Effector memory CD8-positive, alpha-beta T cell (primary cell): Measurements from ENCODE around the gene RNH1.

ENCODE experiments used
- ATAC-seq: fragments of 150-1000 bp; cut with Tn5 transposase; replicated peaks from 2 replicates; pipeline ENCODE4 v1.10.0; 2021; ENCODE audit warnings: mild to moderate bottlenecking, moderate library complexity
- DNase-seq, 3 experiments: peaks; one replicate each; pipeline ENCODE4 v3.0.0; 2021
- H3K27ac Mint-ChIP-seq, 2 donors: one replicate each; pipeline ENCODE4 v1.8.0; 2022; ENCODE audit warnings: mild to moderate bottlenecking in 2 of 2, mixed read lengths in 2 of 2, moderate library complexity in 2 of 2
- H3K27me3 Mint-ChIP-seq, 2 donors: one replicate each; pipeline ENCODE4 v1.8.0; 2022; ENCODE audit warnings: mixed read lengths in 2 of 2
- H3K36me3 Mint-ChIP-seq: one replicate; pipeline ENCODE4 v1.8.0; 2022; ENCODE audit warnings: mild to moderate bottlenecking, moderate library complexity, mixed read lengths; ENCODE audit not compliant: insufficient read depth
- H3K4me1 Mint-ChIP-seq, 2 donors: one replicate each; pipeline ENCODE4 v1.8.0; 2022; ENCODE audit warnings: low read depth in 2 of 2, mixed read lengths in 2 of 2
- H3K4me3 Mint-ChIP-seq, 2 donors: one replicate each; pipeline ENCODE4 v1.8.0; 2022; ENCODE audit warnings: mild to moderate bottlenecking in 2 of 2, mixed read lengths in 2 of 2, moderate library complexity in 2 of 2
- H3K9me3 Mint-ChIP-seq, 2 donors: one replicate each; pipeline ENCODE4 v1.8.0; 2022; ENCODE audit warnings: mixed read lengths in 2 of 2
- total RNA-seq, 9 experiments: gene quantifications; one replicate each; lab custom pipeline; 2026; lab: John Stamatoyannopoulos, UW

RNH1 gene
- total RNA-seq, result 99.3 to 173 (median 128) reads per million in 9 experiments

GRCh38 chr11:506995-507726, at the start of gene RNH1:
TSS of gene RNH1 (minus strand) at chr11:507242. CDS start at chr11:502162, 5,080 bp downstream.
- Mint-ChIP-seq H3K36me3 (peaks cover 68% of the 10 kb centered on the region), H3K9me3 (no peaks in the 10 kb centered on the region), H3K4me3 (peak within 1 kb of the TSS; percentile 95 to 98), H3K4me1 (peaks cover 11% of the 10 kb centered on the region in 2 donors), H3K27me3 (no peaks in the 10 kb centered on the region), H3K27ac (peak within 1 kb of the TSS; percentile 100)
- DNase-seq (peak; percentile 97 to 98 (median 97)), ATAC-seq (peak; percentile 68)

GRCh38 chr11:555780-556661, 49.0 kb upstream of the RNH1 start:
- no peak for DNase-seq
- ATAC-seq, result no peak
- Mint-ChIP-seq H3K9me3 (no peaks in the 10 kb centered on the region), H3K4me3 (peak overlapping the region; percentile 37 to 50), H3K4me1 (peaks cover 5 to 9% of the 10 kb centered on the region in 2 donors), H3K27ac (peak overlapping the region in 1 of 2 donors; percentile 29), H3K27me3 (no peaks in the 10 kb centered on the region), H3K36me3 (peaks cover 20% of the 10 kb centered on the region)

GRCh38 chr11:555227-555779, 48.3 kb upstream of the RNH1 start:
- Mint-ChIP-seq H3K27me3 (no peaks in the 10 kb centered on the region), H3K36me3 (peaks cover 15% of the 10 kb centered on the region), H3K4me1 (peaks cover 5 to 9% of the 10 kb centered on the region in 2 donors), H3K9me3 (no peaks in the 10 kb centered on the region), H3K4me3 (peak overlapping the region; percentile 50), H3K27ac (no peak overlapping the region)
- DNase-seq (no peak), ATAC-seq (peak; percentile 22)

DNA sequence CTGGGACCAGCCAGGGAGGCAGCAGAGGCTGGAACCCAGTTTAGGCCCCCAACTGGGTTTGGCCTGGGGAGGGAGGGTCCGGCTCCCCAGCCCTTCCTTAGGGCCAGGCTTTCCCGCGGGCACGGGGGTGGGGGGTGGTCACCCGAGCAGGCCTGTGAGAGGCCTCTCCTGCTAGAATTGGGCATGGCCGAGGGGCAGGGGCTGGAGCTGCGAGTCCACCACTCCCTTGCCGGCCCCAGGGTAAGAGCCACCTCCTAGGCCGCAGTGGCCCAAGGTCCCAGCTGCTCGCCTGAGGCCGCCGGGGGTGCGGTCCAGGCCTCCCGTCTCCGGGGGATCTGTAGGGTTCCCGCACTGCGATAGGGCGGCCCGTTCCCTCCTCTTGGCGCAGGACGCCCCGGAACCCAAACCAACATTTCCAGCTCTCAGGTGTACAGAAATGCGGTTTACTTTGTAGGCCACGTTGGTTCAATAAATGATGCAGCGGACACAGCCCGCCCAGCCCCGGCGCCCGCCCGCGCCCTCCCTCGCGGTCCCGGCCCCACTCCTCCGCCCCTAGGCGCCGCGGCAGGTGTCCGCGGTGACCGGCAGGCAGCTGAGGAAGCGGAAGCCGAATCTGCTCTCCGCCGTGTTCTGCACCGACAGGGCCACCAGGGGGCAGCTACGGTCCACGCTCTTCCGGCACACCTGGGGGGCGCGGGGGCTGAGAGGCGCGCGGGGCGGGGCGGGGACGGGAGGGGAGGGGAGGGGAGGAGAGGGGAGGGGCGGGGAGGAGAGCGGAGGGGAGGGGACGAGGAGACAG, 47.6 kb upstream of the RNH1 start:
- Mint-ChIP-seq H3K4me3 (peak overlapping the region; percentile 50), H3K4me1 (peaks cover 0 to 5% of the 10 kb centered on the region in 2 donors), H3K27me3 (no peaks in the 10 kb centered on the region), H3K27ac (no peak overlapping the region), H3K9me3 (no peaks in the 10 kb centered on the region), H3K36me3 (peaks cover 9% of the 10 kb centered on the region)
- ATAC-seq (peak; percentile 86), DNase-seq (peak; percentile 62 to 74 (median 67))

GRCh38 chr11:553988-554340, 46.9 kb upstream of the RNH1 start:
- ATAC-seq (no peak), DNase-seq (no peak)
- no peak overlapping the region for H3K27ac Mint-ChIP-seq
- peaks cover 6% of the 10 kb centered on the region for H3K36me3 Mint-ChIP-seq
- H3K4me1 Mint-ChIP-seq, result peaks cover 0 to 5% of the 10 kb centered on the region in 2 donors
- no peak overlapping the region for H3K4me3 Mint-ChIP-seq
- H3K9me3 Mint-ChIP-seq, result no peaks in the 10 kb centered on the region
- no peaks in the 10 kb centered on the region for H3K27me3 Mint-ChIP-seq

GRCh38 chr11:553083-553987, 46.3 kb upstream of the RNH1 start:
- Mint-ChIP-seq H3K4me1 (peaks cover 0 to 5% of the 10 kb centered on the region in 2 donors), H3K27ac (no peak overlapping the region), H3K9me3 (no peaks in the 10 kb centered on the region), H3K36me3 (peaks cover 6% of the 10 kb centered on the region), H3K27me3 (no peaks in the 10 kb centered on the region), H3K4me3 (peak overlapping the region; percentile 21 to 45)
- no peak for ATAC-seq
- no peak for DNase-seq

DNA sequence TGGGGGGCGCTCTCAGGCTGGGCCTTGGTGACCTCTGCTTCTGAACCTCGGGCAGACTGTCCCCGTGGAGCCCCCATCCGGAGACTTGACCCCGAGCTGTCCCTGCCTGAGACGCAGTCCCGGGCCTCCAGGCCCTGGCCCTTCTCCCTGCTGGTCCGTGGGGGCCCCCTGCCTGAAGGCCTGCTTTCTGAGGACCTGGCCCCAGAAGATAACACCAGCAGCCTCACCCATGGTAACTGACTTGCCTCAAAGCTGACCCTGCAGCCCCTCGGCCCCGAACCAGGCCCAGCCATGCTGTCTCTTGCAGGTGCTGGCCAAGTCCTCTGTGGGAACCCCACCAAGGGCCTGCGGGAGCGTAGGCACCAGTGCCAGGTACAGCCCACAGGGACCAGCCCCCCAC, 44.6 kb upstream of the RNH1 start:
- Mint-ChIP-seq H3K9me3 (no peaks in the 10 kb centered on the region), H3K27ac (no peak overlapping the region)

GRCh38 chr11:551131-551530, 44.1 kb upstream of the RNH1 start:
- no peak overlapping the region for H3K4me3 Mint-ChIP-seq
- H3K27me3 Mint-ChIP-seq, result no peaks in the 10 kb centered on the region
- ATAC-seq, result no peak
- no peaks in the 10 kb centered on the region for H3K4me1 Mint-ChIP-seq
- H3K9me3 Mint-ChIP-seq, result no peaks in the 10 kb centered on the region
- H3K36me3 Mint-ChIP-seq, result peaks cover 1% of the 10 kb centered on the region
- DNase-seq, result no peak
- no peak overlapping the region for H3K27ac Mint-ChIP-seq

More for the DNA sequence above, 44.6 kb upstream of the RNH1 start:
- no peak for DNase-seq
- Mint-ChIP-seq H3K4me3 (no peak overlapping the region), H3K4me1 (no peaks in the 10 kb centered on the region), H3K27me3 (no peaks in the 10 kb centered on the region), H3K36me3 (peaks cover 6% of the 10 kb centered on the region)
- no peak for ATAC-seq

DNA sequence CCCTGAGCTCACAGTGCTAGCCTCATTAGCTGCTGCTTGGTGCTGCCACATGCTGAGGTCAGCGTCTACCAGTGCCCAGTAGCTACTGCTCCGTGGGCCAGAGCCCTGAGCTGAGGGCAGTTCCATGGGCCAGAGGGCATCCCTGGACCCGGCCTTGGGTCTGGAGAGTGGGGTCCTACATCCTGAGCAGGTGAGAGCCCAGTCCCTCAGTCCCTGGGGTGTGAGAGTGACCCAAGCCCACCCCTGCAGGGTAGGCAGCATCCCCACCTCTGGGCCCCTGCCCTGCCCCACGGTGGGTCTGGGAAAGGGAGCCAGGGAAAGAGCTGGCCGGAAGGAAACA, 43.7 kb upstream of the RNH1 start:
- H3K9me3 Mint-ChIP-seq, result no peaks in the 10 kb centered on the region
- H3K27me3 Mint-ChIP-seq, result no peaks in the 10 kb centered on the region
- H3K4me3 Mint-ChIP-seq, result no peak overlapping the region
- no peak for DNase-seq
- no peaks in the 10 kb centered on the region for H3K36me3 Mint-ChIP-seq
- no peak overlapping the region for H3K27ac Mint-ChIP-seq
- no peaks in the 10 kb centered on the region for H3K4me1 Mint-ChIP-seq
- no peak for ATAC-seq

DNA sequence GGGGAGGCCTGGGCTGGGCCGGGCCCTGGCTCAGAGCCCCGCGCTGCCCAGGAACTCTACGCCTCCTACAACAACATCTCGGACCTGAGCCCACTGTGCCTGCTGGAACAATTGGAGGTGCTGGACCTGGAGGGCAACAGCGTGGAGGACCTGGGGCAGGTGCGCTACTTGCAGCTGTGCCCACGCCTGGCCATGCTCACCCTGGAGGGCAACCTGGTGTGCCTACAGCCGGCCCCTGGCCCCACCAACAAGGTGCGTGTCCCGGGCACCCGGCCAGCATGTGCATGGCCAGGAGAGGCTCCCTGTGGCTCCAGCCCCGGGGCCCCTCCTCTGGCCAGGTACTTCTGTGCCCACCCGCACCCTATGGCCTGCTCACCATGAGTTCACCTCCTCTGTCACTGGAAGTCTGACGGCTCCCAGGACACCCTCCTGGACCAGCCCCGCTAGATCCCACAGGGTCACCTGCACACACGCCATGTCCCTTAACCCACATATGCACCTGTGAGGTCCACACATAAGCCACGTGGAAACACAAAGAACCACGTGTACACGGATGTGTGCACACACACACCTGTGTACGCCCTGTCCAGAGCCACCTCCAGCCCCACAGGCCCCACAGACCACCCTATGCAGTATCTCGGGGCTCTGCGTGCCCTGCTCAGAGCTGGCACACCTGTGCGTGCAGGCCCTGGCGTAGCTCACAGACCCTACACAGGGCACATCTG, 43.1 kb upstream of the RNH1 start:
- Mint-ChIP-seq H3K27ac (no peak overlapping the region), H3K4me3 (no peak overlapping the region), H3K27me3 (no peaks in the 10 kb centered on the region), H3K36me3 (no peaks in the 10 kb centered on the region), H3K9me3 (no peaks in the 10 kb centered on the region), H3K4me1 (no peaks in the 10 kb centered on the region)
- ATAC-seq (no peak), DNase-seq (no peak)

GRCh38 chr11:548700-549603, 41.9 kb upstream of the RNH1 start:
- DNase-seq (no peak), ATAC-seq (no peak)
- Mint-ChIP-seq H3K4me3 (no peak overlapping the region), H3K27me3 (no peaks in the 10 kb centered on the region), H3K9me3 (no peaks in the 10 kb centered on the region), H3K27ac (no peak overlapping the region), H3K4me1 (no peaks in the 10 kb centered on the region), H3K36me3 (no peaks in the 10 kb centered on the region)
